IMR-90 (cell line): ENCODE results near the gene DHCR7.

Experiments
- BHLHE40 ChIP-seq: fragments of 150-350 bp; IDR thresholded peaks from 2 replicates; pipeline ENCODE4 v1.6.1; 2016; ENCODE audit warnings: mild to moderate bottlenecking, low read depth, low read length
- MAFK ChIP-seq: IDR thresholded peaks from 2 replicates; pipeline ENCODE4 v1.6.1; 2012; ENCODE audit warnings: low read depth, low read length, improper control_type of control experiment
- MXI1 ChIP-seq: IDR thresholded peaks from 2 replicates; pipeline ENCODE4 v1.6.1; 2012; ENCODE audit warnings: low read depth, mild to moderate bottlenecking, low read length, moderate library complexity, borderline replicate concordance
- NFE2L2 ChIP-seq: fragments of 150-350 bp; IDR thresholded peaks from 2 replicates; pipeline ENCODE4 v1.6.1; 2016; ENCODE audit warnings: low read depth, mild to moderate bottlenecking, low read length
- POLR2A ChIP-seq: IDR thresholded peaks from 2 replicates; pipeline ENCODE4 v1.6.1; 2012; ENCODE audit warnings: mild to moderate bottlenecking, low read depth, low read length
- RAD21 ChIP-seq: IDR thresholded peaks from 2 replicates; pipeline ENCODE4 v1.6.1; 2012; ENCODE audit warnings: low read length, improper control_type of control experiment
- RFX5 ChIP-seq: IDR thresholded peaks from 2 replicates; pipeline ENCODE4 v1.8.0; 2012; ENCODE audit warnings: low read depth, mild to moderate bottlenecking, low read length, moderate library complexity
- TF ChIP-seq, protein P1 (sequence below): conservative IDR thresholded peaks from 2 replicates; pipeline ENCODE4 v1.5.1; 2012; ENCODE audit warnings: mild to moderate bottlenecking, low read depth, low read length, improper control_type of control experiment
- TF ChIP-seq, protein P2 (sequence below): fragments of 150-350 bp; IDR thresholded peaks from 2 replicates; pipeline ENCODE4 v1.6.1; 2017; ENCODE audit warnings: mild to moderate bottlenecking, antibody characterized with exemption, low read length, low read depth
- TF ChIP-seq, protein P3 (sequence below): fragments of 150-350 bp; IDR thresholded peaks from 2 replicates; pipeline ENCODE4 v1.6.1; 2016; ENCODE audit warnings: low read depth, mild to moderate bottlenecking, low read length, moderate library complexity, borderline replicate concordance

DNA sequence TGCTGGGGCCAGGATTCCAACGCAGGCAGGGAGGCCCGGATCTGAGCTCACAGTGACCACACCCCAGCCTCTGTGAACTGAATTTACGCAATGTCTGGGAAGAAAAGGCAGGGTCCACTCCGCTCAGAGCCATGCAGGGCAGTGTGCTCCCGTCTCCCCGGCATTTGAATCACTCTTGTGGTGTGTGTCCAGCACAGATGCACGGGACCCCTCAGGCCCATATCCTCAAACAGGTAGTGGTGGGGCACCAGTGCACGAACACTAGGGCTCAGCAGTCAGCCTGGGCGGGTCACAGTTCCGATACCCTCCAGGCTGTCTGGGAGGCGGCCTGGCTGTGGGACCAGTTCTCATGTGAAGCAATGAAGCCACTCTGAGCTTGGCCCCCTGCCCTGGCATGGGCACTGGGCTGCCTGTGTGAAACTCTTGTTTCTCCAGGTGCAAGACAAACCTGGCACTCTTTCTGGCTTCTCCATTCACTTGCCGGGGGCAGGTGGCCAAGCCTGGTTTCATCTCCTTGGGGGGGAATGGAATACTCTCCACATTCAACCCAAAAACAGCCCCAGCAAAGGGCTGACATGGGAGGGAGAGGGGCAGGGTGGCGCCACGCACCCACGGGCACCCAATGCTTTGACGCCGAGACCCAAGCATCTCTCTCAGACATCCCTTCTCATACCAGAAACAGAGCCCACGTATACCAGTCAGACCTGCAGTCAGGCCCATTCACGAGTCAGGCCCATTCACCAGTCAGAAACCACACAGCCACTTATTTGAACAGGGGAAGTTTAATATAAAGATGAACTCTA, 14.3 kb downstream of the DHCR7 start:
- TF ChIP-seq POLR2A, result no peak
- TF ChIP-seq RFX5, result no peak
- TF ChIP-seq, protein P1, sequence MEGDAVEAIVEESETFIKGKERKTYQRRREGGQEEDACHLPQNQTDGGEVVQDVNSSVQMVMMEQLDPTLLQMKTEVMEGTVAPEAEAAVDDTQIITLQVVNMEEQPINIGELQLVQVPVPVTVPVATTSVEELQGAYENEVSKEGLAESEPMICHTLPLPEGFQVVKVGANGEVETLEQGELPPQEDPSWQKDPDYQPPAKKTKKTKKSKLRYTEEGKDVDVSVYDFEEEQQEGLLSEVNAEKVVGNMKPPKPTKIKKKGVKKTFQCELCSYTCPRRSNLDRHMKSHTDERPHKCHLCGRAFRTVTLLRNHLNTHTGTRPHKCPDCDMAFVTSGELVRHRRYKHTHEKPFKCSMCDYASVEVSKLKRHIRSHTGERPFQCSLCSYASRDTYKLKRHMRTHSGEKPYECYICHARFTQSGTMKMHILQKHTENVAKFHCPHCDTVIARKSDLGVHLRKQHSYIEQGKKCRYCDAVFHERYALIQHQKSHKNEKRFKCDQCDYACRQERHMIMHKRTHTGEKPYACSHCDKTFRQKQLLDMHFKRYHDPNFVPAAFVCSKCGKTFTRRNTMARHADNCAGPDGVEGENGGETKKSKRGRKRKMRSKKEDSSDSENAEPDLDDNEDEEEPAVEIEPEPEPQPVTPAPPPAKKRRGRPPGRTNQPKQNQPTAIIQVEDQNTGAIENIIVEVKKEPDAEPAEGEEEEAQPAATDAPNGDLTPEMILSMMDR, result no peak
- TF ChIP-seq MAFK, result no peak
- TF ChIP-seq, protein P2, sequence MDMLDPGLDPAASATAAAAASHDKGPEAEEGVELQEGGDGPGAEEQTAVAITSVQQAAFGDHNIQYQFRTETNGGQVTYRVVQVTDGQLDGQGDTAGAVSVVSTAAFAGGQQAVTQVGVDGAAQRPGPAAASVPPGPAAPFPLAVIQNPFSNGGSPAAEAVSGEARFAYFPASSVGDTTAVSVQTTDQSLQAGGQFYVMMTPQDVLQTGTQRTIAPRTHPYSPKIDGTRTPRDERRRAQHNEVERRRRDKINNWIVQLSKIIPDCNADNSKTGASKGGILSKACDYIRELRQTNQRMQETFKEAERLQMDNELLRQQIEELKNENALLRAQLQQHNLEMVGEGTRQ, result no peak
- TF ChIP-seq BHLHE40, result no peak
- TF ChIP-seq RAD21, result no peak
- TF ChIP-seq NFE2L2, result no peak
- TF ChIP-seq, protein P3, sequence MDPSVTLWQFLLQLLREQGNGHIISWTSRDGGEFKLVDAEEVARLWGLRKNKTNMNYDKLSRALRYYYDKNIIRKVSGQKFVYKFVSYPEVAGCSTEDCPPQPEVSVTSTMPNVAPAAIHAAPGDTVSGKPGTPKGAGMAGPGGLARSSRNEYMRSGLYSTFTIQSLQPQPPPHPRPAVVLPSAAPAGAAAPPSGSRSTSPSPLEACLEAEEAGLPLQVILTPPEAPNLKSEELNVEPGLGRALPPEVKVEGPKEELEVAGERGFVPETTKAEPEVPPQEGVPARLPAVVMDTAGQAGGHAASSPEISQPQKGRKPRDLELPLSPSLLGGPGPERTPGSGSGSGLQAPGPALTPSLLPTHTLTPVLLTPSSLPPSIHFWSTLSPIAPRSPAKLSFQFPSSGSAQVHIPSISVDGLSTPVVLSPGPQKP, result no peak
- no peak for TF ChIP-seq MXI1
